HG03575 (cell line): ENCODE data around the gene C6.
"Not testable (repeated sequence)": the region's sequence is repeated elsewhere in the genome, so short reads cannot be mapped to it uniquely, and the experiment has no call there.

Source experiments
- ATAC-seq: cut with Tn5 transposase; IDR thresholded peaks from one replicate; pipeline ENCODE4 v1.9.1; 2021; ENCODE audit not compliant: unreplicated experiment, insufficient number of reproducible peaks, low FRiP score; ENCODE audit errors: extremely low read depth

The C6 gene

GRCh38 chr5:41213340-41213739 lies at the start of gene C6:
Gene C6, minus strand, starts transcription at chr5:41213532. Its CDS starts 10,302 bp downstream, at chr5:41203230.
- ATAC-seq, result no peak

GRCh38 chr5:41256400-41256799 lies 43.1 kb upstream of the C6 start:
- ATAC-seq, result no peak

GRCh38 chr5:41253109-41253508 lies 39.8 kb upstream of the C6 start:
- no peak for ATAC-seq

GRCh38 chr5:41252036-41252435 lies 38.7 kb upstream of the C6 start:
- no peak for ATAC-seq

- no peak for ATAC-seq
Measured at GRCh38 chr5:41250351-41250987, 37.1 kb upstream of the C6 start.

GRCh38 chr5:41247135-41247534 lies 33.8 kb upstream of the C6 start:
- ATAC-seq, result no peak

GRCh38 chr5:41246376-41246775 lies 33.0 kb upstream of the C6 start:
- no peak for ATAC-seq

GRCh38 chr5:41243558-41243957 lies 30.2 kb upstream of the C6 start:
- ATAC-seq, result no peak

GRCh38 chr5:41240985-41241384 lies 27.7 kb upstream of the C6 start:
- ATAC-seq, result no peak

- no peak for ATAC-seq
Measured at GRCh38 chr5:41240390-41240789, 27.1 kb upstream of the C6 start.

GRCh38 chr5:41234475-41234874 lies 21.1 kb upstream of the C6 start:
- no peak for ATAC-seq

GRCh38 chr5:41232797-41233196 lies 19.5 kb upstream of the C6 start:
- no peak for ATAC-seq

GRCh38 chr5:41230276-41230675 lies 16.9 kb upstream of the C6 start:
- not testable (repeated sequence) for ATAC-seq

- no peak for ATAC-seq
Measured at GRCh38 chr5:41223962-41224361, 10.6 kb upstream of the C6 start.

- ATAC-seq, result no peak
Measured at GRCh38 chr5:41219658-41220269, 6.4 kb upstream of the C6 start.

- ATAC-seq, result no peak
Measured at GRCh38 chr5:41218929-41219657, 5.8 kb upstream of the C6 start.

- ATAC-seq, result no peak
Measured at GRCh38 chr5:41214182-41214581, 850 bp upstream of the C6 start.

GRCh38 chr5:41212935-41213334 lies 397 bp downstream of the C6 start:
- no peak for ATAC-seq

- no peak for ATAC-seq
Measured at GRCh38 chr5:41211417-41211816, 1.9 kb downstream of the C6 start.

GRCh38 chr5:41205475-41205874 lies 7.9 kb downstream of the C6 start:
- ATAC-seq, result not testable (repeated sequence)
